HG03378 (cell line): ENCODE data around the gene TBC1D8.

ENCODE experiments used
- ATAC-seq: cut with Tn5 transposase; IDR thresholded peaks from one replicate; pipeline ENCODE4 v1.9.1; 2021; ENCODE audit warnings: mild to moderate bottlenecking, moderate library complexity; ENCODE audit not compliant: unreplicated experiment

The TBC1D8 gene

GRCh38 chr2:100983684-100984310 is 167.4 kb downstream of the TBC1D8 start:
- no peak for ATAC-seq

- no peak for ATAC-seq
Observed at GRCh38 chr2:100983201-100983600, 168.0 kb downstream of the TBC1D8 start.

GRCh38 chr2:100982431-100982861 is 168.7 kb downstream of the TBC1D8 start:
- ATAC-seq = no peak

- ATAC-seq = no peak
Observed at GRCh38 chr2:100981011-100981410, 170.2 kb downstream of the TBC1D8 start.

GRCh38 chr2:100980046-100980445 is 171.1 kb downstream of the TBC1D8 start:
- ATAC-seq = no peak

GRCh38 chr2:100978582-100979191 is 172.5 kb downstream of the TBC1D8 start:
- no peak for ATAC-seq

- no peak for ATAC-seq
Observed at GRCh38 chr2:100977511-100977910, 173.7 kb downstream of the TBC1D8 start.

GRCh38 chr2:100976645-100977391 is 174.4 kb downstream of the TBC1D8 start:
- ATAC-seq = peak; percentile 71

- no peak for ATAC-seq
Observed at GRCh38 chr2:100976061-100976460, 175.1 kb downstream of the TBC1D8 start.

GRCh38 chr2:100975521-100975785 is 175.7 kb downstream of the TBC1D8 start:
- no peak for ATAC-seq

GRCh38 chr2:100974712-100975520 is 176.3 kb downstream of the TBC1D8 start:
- no peak for ATAC-seq

GRCh38 chr2:100972452-100972851 is 178.7 kb downstream of the TBC1D8 start:
- ATAC-seq = no peak

GRCh38 chr2:100971221-100971620 is 180.0 kb downstream of the TBC1D8 start:
- ATAC-seq = no peak

- no peak for ATAC-seq
Observed at GRCh38 chr2:100969998-100970397, 181.2 kb downstream of the TBC1D8 start.

- no peak for ATAC-seq
Observed at GRCh38 chr2:100968146-100969145, 182.7 kb downstream of the TBC1D8 start.

- no peak for ATAC-seq
Observed at GRCh38 chr2:100967716-100968115, 183.5 kb downstream of the TBC1D8 start.

- ATAC-seq = no peak
Observed at GRCh38 chr2:100965596-100965995, 185.6 kb downstream of the TBC1D8 start.

GRCh38 chr2:100964681-100965169 is 186.5 kb downstream of the TBC1D8 start:
- no peak for ATAC-seq

- ATAC-seq = no peak
Observed at GRCh38 chr2:100964222-100964621, 187.0 kb downstream of the TBC1D8 start.

GRCh38 chr2:100963026-100963375 is 188.2 kb downstream of the TBC1D8 start:
- ATAC-seq = no peak
